GM18505 (cell line): ENCODE results near the gene OPRL1.

Experiments
- ATAC-seq: cut with Tn5 transposase; IDR thresholded peaks from one replicate; pipeline ENCODE4 v1.9.1; 2021; ENCODE audit not compliant: unreplicated experiment
- POLR2A ChIP-seq: IDR thresholded peaks from 4 replicates; pipeline ENCODE4 v1.6.1; 2011; ENCODE audit warnings: borderline replicate concordance; ENCODE audit not compliant: insufficient read depth, insufficient read length; ENCODE audit errors: extremely low read depth

The OPRL1 gene

DNA sequence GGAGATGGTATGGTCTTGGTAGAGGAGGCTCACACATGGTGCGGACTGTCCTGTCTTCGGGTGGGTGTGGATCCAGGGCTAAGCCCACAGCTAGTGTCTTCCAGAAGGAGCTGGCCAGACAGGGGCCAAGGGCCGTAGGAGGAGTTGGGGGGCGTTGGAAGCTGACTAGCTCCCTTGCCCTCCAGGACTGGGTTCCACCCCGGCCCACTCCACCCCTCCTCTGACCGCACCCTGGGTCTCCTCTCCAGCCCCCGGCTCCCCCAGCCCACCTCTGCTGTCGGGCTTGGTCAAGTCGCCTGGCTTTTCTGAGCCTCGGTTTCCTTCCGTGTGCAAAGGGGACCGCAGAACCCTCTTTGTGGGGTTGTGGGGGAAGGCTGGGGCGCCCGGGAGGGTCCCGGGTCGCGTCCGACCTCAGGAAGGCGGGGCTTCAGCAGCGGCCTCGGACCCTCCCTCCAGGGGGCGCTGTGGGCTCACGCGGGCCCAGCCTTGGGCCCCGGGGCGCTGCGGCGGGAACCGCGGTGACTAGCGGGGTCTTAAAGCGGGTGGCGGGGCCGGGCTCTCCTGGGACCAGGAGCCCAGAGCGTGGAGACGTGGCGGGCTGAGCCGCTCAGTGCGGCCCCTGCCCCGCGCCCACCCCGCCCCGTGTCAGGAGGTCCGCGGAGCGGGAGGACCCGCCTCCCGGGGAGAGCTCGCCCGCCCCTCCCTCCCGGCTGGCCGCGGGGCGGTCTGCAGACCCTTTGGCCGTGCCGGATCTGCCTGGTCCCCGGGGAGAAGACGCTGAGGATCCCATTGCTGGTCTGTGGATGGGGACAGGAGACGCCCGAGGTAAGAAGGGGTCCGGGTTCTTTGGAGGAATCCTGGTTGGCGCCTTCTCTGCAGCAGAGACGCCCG is 22.1 kb downstream of the OPRL1 start:
- no peak for TF ChIP-seq POLR2A
- no peak for ATAC-seq

DNA sequence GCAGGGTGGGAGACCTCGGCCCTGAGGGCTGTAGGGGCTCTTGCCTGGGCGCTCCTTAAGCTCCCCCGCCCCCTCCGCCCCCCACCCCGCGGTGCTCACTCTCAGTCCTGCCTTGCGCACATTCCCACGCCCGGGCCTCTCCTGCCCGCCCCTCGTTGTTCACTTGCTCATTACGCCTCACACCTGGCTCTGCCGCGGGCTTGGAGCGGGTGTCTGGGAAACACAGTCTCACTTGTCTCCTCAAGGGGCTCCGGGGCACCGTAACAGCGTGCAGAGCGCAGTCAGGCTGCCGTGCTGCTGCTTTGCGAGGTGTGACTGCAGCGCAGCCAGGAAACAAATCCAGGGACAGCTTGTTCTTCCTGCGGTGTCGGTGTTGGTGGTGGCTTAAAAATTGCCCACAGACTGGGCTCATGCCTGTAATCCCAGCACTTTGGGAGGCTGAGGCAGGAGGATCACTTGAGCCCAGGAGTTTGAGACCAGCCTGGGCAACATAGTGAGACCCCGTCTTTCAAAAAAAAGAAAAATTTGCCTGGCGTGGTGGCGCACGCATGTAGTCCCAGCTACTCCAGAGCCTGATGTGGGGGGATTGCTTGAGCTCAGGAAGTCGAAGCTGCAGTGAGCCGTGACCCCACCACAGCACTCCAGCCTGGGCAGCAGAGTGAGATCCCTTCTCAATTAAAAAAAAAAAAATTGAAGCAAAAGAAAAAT is 22.9 kb downstream of the OPRL1 start:
- ATAC-seq = no peak
- no peak for TF ChIP-seq POLR2A

DNA sequence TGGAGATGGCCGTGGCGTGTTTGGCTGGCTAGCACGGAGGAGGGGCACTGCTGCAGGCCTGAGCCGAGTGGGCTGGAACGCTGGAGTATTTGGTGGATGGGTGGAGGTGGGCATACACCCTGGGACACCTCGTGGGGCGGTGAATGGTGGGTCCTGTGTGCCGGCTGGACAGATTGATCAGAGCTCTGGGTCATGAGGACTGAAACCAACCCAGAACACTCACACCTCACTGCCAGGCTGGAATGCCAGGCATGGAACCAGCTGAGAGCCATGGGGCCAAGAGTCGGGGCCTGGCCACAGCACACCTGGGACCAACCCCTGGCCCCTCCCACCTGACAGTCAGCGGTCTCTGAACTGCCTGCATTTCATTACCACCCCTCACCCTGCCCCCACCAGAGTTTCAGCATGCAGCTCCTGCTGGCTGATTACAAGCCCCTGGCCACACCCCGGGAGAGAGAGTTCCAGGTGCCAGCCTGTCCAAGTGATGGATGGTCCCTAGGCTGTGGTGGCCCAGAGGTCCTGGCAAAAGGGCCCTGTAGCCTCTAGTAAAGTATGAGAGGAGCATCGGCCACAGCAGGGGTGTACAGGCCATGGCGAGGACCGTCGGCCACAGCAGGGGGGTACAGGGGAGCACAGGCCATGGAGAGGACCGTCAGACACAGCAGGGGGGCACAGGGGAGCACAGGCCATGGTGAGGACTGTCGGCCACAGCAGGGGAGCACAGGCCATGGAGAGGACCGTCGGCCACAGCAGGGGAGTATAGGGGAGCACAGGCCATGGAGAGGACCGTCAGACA is 24.2 kb downstream of the OPRL1 start:
- no peak for TF ChIP-seq POLR2A
- no peak for ATAC-seq

DNA sequence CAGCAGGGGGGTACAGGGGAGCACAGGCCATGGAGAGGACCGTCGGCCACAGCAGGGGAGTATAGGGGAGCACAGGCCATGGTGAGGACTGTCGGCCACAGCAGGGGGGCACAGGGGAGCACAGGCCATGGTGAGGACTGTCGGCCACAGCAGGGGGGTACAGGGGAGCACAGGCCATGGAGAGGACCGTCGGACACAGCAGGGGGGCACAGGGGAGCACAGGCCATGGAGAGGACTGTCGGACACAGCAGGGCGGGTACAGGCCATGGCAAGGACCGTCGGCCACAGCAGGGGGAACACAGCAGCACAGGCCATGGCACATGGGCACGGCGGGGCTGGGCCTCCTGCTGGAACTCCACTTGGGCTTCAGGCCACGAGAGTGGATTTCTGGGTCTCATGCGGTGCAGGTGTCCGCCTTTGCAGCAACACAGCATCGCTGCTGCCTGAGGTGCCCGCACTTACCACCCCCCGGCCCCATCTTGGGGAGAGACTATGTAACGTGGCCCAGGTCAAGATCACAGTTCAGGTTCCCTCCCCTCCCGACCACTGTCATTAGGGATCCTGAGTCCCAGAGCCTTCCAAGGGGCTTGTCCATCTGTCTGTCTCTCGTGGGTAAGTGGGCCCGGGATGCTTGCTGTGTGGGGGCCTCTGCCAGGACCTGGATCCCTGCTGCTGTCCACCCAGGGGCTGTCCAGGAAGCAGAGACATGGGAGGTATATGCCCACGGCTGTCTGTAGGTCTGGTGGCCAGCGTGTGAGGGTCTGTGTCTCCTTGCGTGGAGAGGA is 25.0 kb downstream of the OPRL1 start:
- no peak for TF ChIP-seq POLR2A
- ATAC-seq = no peak

DNA sequence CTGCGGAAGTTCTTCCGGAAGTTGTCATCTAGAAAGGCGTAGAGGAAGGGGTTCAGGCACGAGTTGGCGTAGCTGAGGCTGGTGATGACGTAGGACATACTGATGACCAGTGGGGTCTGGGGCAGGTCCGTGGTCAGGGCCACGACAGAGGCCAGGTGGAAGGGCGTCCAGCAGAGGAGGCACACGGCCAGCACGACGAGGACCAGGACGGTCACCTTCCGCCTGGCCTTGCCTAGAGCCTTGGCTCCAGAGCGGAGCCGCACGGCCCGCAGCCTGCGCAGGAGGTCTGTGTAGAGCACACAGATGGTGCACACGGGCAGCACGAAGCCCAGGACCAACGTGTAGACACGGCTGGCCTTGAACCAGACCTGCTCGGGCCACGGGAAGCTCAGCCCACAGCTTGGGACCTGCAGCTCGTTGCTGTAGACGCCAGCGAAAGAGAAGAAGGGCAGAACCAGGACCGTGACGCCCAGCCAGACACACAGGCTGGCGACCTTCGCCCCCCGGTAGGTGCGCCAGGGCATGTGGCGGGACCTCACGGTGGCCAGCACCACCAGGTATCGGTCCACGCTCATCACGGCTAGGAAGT is 26.1 kb downstream of the OPRL1 start:
- no peak for TF ChIP-seq POLR2A
- ATAC-seq = no peak

DNA sequence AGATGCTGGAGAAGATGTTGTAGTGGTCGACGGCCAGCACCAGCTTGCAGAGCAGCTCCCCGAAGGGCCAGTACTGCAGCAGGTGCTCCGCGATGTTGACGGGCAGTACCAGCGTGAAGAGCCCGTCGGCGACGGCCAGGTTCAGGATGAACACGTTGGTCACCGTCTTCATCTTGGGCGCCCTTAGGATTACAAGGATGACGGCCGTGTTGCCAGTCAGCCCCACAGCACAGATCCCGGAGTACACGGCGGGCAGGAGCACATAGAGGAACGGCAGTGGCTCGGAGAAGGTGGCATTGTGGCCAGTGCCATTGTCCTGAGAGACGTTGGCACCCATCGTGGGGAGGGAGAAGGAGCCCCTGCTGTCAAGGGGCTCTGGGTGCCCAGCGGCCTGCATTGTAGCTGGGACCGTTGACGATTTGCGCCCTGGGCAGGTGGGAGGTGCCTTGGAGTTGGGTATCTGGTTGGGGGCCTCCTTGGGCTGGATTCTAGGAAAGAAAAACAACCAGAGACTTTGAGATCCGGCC is 26.6 kb downstream of the OPRL1 start:
- ATAC-seq = no peak
- TF ChIP-seq POLR2A = no peak

DNA sequence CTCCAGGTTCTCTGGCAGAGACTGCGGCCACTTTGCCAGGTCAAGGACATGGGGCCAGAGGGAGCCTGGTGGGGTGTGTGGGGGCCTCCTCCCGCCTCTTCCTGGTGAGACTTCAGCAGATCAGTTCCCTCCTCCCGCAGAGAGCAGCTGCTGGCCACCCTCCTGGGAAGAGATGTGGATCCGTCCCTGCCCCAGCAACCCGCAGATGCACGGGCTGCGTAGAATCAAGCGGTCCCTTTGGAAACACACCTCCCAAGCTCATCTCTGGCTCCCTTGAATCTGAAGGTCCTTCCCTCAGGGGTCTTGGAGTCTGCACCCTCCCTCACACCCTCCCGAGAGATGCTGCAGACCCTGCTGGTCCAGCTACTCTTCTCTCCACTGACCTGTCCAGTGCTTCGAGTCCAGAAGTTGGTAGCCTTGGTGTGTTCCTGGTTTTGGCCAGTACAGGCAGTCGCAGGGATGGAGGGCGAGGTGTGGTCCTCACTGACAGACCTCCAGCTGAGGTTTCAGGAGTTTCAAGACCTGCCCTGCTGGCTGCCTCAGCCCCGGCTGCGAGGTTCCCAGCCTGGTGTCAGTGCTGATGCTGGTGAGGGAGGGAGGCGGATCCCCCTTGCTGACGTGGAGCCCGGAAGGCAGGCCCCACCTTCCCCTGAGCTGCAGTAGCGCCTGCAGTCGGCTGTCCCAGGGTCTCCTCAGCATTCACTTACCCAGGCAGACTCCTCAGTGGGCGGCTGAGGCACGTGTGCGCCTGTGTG is 27.3 kb downstream of the OPRL1 start, which contains the start of gene NPBWR2:
Gene NPBWR2, minus strand, starts transcription at position 585 of the 755 bp plus-strand sequence. CDS start 734 bp downstream, outside the sequence.
- TF ChIP-seq POLR2A = no peak
- no peak for ATAC-seq

DNA sequence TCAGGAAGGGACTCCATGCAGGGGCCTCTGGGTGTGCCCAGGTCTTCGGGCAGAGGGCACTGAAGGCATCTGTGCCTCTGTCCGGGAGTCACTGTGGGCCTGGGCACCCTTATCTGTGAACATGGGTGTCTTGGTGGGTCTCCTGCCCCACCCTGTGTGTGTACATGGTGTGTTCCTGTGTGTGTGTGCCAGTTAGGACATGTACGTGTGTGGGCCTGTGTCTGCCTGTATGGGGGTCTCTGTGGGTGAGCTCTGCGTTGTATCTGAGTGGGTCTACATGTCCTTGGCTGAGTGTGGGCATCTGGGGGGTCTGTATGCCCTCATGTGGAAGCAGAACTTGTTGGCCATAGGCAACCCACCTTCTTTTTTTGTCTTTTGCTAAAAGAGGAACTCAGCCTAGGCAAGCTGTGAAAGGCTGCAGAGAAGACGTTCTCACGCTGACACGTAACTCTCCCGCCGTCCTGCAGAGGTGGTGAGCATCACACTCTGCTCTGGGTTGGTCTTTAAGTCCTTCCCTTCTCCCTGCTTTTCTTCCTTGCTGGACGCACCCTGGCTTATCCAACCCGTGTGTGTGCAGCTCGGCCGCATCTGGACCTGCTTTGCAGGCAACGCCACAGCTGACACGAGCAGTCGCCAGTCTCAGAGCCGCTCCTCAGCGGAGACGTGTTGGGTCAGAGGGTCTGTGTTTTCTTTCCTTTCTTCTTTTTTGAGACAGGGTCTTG is 28.0 kb downstream of the OPRL1 start:
- TF ChIP-seq POLR2A = no peak
- no peak for ATAC-seq

DNA sequence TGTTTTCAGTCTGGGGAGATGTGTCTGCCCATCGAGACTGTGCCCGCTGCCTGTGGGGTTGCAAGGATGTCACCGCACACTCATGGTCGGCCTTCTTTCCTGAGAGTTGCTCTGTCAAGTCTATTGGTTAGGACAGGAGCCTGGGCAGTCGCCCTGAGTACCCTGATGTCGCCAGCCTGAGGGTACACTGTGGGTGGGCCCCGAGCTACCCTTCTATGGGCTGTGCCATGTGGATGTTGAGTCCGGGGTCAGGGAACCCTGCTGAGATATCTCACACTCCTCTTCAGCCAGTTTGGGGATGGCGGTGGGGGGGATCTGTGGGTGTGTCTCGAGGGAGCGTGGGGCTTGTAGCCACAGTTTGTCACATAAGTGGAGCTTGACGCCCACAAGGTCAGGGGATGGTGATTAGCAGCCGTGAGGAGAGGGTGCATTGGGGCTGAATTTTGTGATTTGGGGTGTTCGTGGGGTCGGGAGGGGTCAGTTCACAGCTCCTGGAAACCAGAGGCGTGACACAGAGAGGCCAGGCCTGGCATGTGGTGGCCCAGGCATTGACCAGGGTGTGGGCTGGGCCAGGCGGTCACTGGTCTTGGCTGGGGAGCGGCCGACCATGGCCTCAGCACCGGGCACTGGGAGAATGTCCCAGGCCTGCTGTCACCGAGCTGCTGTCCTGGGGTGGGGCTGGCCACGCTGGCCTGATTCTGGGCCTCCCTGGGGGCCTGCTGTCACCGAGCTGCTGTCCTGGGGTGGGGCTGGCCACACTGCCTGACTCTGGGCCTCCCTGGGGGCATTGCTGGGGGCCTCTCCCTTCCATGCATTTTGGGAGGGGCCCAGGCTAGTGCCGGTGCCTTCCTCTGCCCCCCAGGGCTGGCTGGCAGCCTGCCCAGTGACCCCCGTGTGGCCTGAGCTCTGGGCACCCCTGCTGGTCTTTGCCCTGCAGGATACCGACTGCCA is 29.1 kb downstream of the OPRL1 start:
- TF ChIP-seq POLR2A = no peak
- no peak for ATAC-seq

DNA sequence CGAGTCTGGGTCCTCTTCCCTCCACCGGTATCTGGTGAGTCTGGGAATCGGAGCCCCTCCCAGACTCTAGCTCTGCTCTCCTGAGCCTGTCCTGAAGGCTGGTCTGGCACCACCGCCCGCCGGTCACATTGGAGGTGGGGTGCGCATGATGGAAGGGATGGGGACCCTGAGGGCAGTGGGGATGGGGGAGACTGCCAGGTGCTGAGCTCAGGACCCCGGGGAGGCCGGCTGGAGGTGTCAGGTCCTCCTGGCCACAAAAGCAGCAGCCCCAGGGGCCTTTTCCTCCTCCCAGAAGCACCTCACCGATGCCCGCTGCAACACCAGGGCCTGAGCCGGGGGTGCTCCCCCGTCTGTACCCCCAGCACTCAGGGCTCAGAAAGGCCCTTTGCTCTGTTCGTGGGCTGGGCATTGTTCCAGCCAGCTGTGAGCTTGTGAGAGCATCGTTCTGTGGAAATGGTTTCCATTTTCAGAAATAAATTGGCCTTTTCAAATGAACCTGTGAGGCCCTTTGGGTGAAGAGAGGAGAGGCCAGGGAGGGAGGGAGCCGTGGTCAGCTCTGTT is 30.0 kb downstream of the OPRL1 start:
- ATAC-seq = no peak

More for the DNA sequence above, 30.0 kb downstream of the OPRL1 start:
- no peak for TF ChIP-seq POLR2A
